ENCODE data around the gene PKDREJ. TPM values are rescaled to one million over a fixed set of nuclear protein-coding genes. Genes with fewer than 3 reads are reported as not detected.

PKDREJ gene
- total RNA-seq, 1 donor from 2014 or later, result not detected

- H3K4me3 ChIP-seq (ENCODE audit: low read depth, low read length), result no peak overlapping the region
- TF ChIP-seq CTCF (conservative IDR thresholded peaks at IDR 0.05; ENCODE audit: low read depth, low read length), result no peak
- no peak for DNase-seq (ENCODE audit: low read depth)
Measured at GRCh38 chr22:46260038-46260437, 3.1 kb downstream of the PKDREJ start.

GRCh38 chr22:46259374-46259773 is 3.8 kb downstream of the PKDREJ start:
- no peak for DNase-seq (ENCODE audit: low read depth)
- no peak overlapping the region for H3K4me3 ChIP-seq (ENCODE audit: low read depth, low read length)
- no peak for TF ChIP-seq CTCF (conservative IDR thresholded peaks at IDR 0.05; ENCODE audit: low read depth, low read length)

- DNase-seq (ENCODE audit: low read depth), result no peak
- no peak overlapping the region for H3K4me3 ChIP-seq (ENCODE audit: low read depth, low read length)
- TF ChIP-seq CTCF (conservative IDR thresholded peaks at IDR 0.05; ENCODE audit: low read depth, low read length), result no peak
Measured at GRCh38 chr22:46256358-46256958, 6.7 kb downstream of the PKDREJ start.

GRCh38 chr22:46251816-46252380 is 11.2 kb downstream of the PKDREJ start:
- TF ChIP-seq CTCF (conservative IDR thresholded peaks at IDR 0.05; ENCODE audit: low read depth, low read length), result no peak
- no peak overlapping the region for H3K4me3 ChIP-seq (ENCODE audit: low read depth, low read length)

GRCh38 chr22:46251266-46251665 is 11.9 kb downstream of the PKDREJ start:
- DNase-seq (ENCODE audit: low read depth), result no peak
- TF ChIP-seq CTCF (conservative IDR thresholded peaks at IDR 0.05; ENCODE audit: low read depth, low read length), result no peak
- peak overlapping the region; percentile 89 for H3K4me3 ChIP-seq (ENCODE audit: low read depth, low read length)

More at GRCh38 chr22:46251816-46252380, 11.2 kb downstream of the PKDREJ start:
- no peak for DNase-seq (ENCODE audit: low read depth)

- TF ChIP-seq CTCF (conservative IDR thresholded peaks at IDR 0.05; ENCODE audit: low read depth, low read length), result no peak
- H3K4me3 ChIP-seq (ENCODE audit: low read depth, low read length), result peak overlapping the region; percentile 89
- DNase-seq (ENCODE audit: low read depth), result no peak
Measured at GRCh38 chr22:46250783-46251125, 12.4 kb downstream of the PKDREJ start.

Data from epithelial cell of proximal tubule (primary cell).